Spleen (tissue), 7 donors: Measurements from ENCODE around the gene CDKL2.

Experiments used
- POLR2A ChIP-seq, 3 donors: fragments of 450-650 bp; IDR thresholded peaks; one replicate each; pipeline ENCODE4 v1.5.1; 2017; ENCODE audit warnings: antibody characterized with exemption in 3 of 3, mild to moderate bottlenecking in 1 of 3
- POLR2AphosphoS5 ChIP-seq, 3 donors: sonication (generic); formaldehyde crosslinking; IDR thresholded peaks; one replicate each; pipeline ENCODE4 v1.5.1; 2017; ENCODE audit warnings: antibody characterized with exemption in 3 of 3
- TF ChIP-seq, protein P1 (sequence below), 11 experiments: fragments of 200-600 bp in 7 of 11; fragments of 450-650 bp in 4 of 11; sonication (generic) in 4 of 11; IDR thresholded peaks in 8 of 11; conservative IDR thresholded peaks in 3 of 11; 1 replicate in 7 of 11; 2 replicates in 4 of 11; pipeline versions ENCODE4 v1.4.0 to v1.8.0; 2016 to 2021; ENCODE audit warnings: antibody characterized with exemption in 11 of 11, inconsistent platforms in 4 of 11, mild to moderate bottlenecking in 1 of 11
- donor health status: DM: no; HTN: no; CAD: no; lungs with moderate emphysema.
- donor health status: DM: no; HTN: no; CAD: no.
- donor health status: DM: no; HTN: no; CAD: no.

DNA sequence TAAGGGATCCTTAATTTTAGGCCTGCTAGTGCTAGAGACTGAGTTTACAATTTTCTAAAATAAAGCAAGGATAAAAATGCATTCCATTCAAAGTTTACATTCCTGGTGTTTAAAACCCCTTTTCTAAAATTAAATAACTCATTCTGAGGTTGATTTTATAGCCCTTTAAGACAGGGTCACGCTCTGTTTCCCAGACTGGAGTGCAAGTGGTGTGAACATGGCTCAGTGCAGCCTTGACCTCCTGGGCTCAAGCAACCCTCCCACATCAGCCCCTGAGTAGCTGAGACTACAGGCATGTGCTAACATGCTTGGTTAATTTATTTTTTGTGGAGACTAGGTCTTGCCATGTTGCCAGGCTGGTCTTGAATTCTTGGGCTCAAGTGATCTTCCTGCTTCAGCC is 6.8 kb upstream of the CDKL2 start:
- TF ChIP-seq, protein P1, sequence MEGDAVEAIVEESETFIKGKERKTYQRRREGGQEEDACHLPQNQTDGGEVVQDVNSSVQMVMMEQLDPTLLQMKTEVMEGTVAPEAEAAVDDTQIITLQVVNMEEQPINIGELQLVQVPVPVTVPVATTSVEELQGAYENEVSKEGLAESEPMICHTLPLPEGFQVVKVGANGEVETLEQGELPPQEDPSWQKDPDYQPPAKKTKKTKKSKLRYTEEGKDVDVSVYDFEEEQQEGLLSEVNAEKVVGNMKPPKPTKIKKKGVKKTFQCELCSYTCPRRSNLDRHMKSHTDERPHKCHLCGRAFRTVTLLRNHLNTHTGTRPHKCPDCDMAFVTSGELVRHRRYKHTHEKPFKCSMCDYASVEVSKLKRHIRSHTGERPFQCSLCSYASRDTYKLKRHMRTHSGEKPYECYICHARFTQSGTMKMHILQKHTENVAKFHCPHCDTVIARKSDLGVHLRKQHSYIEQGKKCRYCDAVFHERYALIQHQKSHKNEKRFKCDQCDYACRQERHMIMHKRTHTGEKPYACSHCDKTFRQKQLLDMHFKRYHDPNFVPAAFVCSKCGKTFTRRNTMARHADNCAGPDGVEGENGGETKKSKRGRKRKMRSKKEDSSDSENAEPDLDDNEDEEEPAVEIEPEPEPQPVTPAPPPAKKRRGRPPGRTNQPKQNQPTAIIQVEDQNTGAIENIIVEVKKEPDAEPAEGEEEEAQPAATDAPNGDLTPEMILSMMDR (IDR thresholded peaks at IDR 0.05 in 8 of 11, conservative IDR thresholded peaks at IDR 0.05 in 3 of 11), result no peak
- TF ChIP-seq POLR2A (IDR thresholded peaks at IDR 0.05) (no peak), POLR2AphosphoS5 (IDR thresholded peaks at IDR 0.05) (no peak)
